Hair follicle dermal papilla cell (primary cell): Measurements from ENCODE around the gene TAAR8. TPM values are rescaled to one million over a fixed set of nuclear protein-coding genes. Genes with fewer than 3 reads are reported as not detected.

Source experiments
- small RNA-seq: library from RNA; depleted of rRNA; stranded (forward); fragments of <200 nt; gene quantifications from one replicate; pipeline ENCODE3, GENCODE V24; 2012
- total RNA-seq: library from RNA; depleted of rRNA; stranded (reverse); fragments of >200 nt; gene quantifications from 2 replicates; pipeline ENCODE4 v1.2.3, GENCODE V29; 2012

Gene TAAR8
- not detected in 2 replicates for total RNA-seq

GRCh38 chr6:132552372-132552771 is at the start of gene TAAR8:
TSS of gene TAAR8 (plus strand) at chr6:132552672. CDS start at chr6:132552693, 21 bp downstream.

DNA sequence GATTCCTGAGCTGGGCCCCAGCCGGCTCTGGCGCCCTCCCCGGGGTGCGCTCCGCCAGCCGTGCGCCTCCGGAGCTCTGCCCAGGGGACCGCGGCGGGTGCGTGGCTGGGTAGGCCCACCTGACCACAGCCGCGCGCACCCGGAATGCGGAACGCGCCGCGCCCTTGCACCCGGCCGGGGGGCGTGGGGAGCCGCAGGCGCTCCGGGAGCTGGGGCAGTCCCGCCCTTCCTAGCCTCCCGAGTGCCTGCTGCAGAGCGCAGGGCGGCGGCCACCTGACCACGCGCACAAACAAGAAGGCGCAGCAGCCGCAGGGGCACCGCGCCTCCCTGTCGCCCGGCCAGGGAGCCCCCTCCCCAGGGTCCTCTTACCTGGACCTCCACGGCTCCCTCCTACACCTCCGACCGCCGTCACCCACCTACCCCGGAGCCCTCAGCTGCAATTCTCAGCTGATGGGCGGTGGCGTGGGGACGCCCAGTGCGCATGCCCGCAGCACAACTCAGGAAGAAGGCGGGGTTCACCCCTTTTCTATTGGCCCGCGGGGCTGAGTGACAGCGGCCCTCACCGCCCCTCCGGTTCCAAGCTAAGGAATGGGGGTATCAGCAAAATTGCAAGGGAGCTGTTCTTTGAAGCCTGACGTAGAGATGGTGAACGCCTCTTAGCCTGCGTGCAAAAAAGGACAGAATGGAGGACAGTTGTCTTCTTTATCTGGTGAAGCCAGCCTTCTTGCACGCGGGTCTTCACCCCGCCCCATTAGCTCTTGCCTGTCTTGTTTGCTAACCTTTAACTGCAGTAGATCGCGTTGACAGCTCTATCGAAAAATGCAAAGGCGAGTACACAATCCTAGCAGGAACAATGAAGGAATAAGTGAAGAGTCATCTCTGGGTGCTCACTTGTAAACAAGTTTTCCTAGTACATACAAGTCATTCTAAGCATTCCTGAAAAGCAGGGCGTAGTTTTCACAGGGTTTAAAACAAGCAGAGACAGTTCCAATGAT is 39.5 kb upstream of the TAAR8 start, which contains the start of gene STX7:
Gene STX7 (minus strand): TSS at position 479 of the 995 bp plus-strand sequence. CDS start 9,586 bp downstream, outside the sequence.

GRCh38 chr6:132537977-132538376 is 14.5 kb upstream of the TAAR8 start, which contains the start of gene TAAR9:
TSS of gene TAAR9 (plus strand) at chr6:132538277. CDS start at chr6:132538290, 13 bp downstream.

GRCh38 chr6:132570221-132570777 is 17.8 kb downstream of the TAAR8 start, which contains the start of gene TAAR6:
TSS of gene TAAR6 (plus strand) at chr6:132570322. CDS start at chr6:132570322, 0 bp downstream.

GRCh38 chr6:132589454-132589853 is 37.0 kb downstream of the TAAR8 start, which contains the start of gene TAAR5:
TSS of gene TAAR5 (minus strand) at chr6:132589741. CDS start at chr6:132589686, 55 bp downstream.

Small RNA genes lying within 50 kb of the gene (small RNA-seq; reads per million reads assigned to genes)
- not detected for gene TAAR7P

Other genes starting within 250 kb of the TAAR8 start
- gene MOXD1, start 151.2 kb upstream of the TAAR8 start, total RNA-seq, result 75.3 and 95.6 TPM in 2 replicates
- gene STX7, start 39.6 kb upstream of the TAAR8 start, total RNA-seq, result 47.5 and 59.5 TPM in 2 replicates
- gene TAAR9, start 14.4 kb upstream of the TAAR8 start, total RNA-seq, result not detected in 2 replicates
- gene TAAR6, start 17.6 kb downstream of the TAAR8 start, total RNA-seq, result not detected in 2 replicates
- not detected in 2 replicates for gene TAAR5, start 37.1 kb downstream of the TAAR8 start, total RNA-seq
- gene TAAR2, start 71.6 kb downstream of the TAAR8 start, total RNA-seq, result not detected in 2 replicates
- gene TAAR1, start 106.5 kb downstream of the TAAR8 start, total RNA-seq, result 0.16 TPM in 1 of 2 replicates, not detected in the other
- gene VNN1, start 161.4 kb downstream of the TAAR8 start, total RNA-seq, result 0.49 TPM in 1 of 2 replicates, not detected in the other
- gene VNN2, start 205.2 kb downstream of the TAAR8 start, total RNA-seq, result 0.16 TPM in 1 of 2 replicates, not detected in the other
- 5.8 and 9.4 TPM in 2 replicates for gene SLC18B1, start 246.0 kb downstream of the TAAR8 start, total RNA-seq